Measurements from ENCODE around the gene CPNE8.
A peak's percentile ranks its signal among the peaks of the same experiment; 100 is the strongest.

Gene CPNE8

DNA sequence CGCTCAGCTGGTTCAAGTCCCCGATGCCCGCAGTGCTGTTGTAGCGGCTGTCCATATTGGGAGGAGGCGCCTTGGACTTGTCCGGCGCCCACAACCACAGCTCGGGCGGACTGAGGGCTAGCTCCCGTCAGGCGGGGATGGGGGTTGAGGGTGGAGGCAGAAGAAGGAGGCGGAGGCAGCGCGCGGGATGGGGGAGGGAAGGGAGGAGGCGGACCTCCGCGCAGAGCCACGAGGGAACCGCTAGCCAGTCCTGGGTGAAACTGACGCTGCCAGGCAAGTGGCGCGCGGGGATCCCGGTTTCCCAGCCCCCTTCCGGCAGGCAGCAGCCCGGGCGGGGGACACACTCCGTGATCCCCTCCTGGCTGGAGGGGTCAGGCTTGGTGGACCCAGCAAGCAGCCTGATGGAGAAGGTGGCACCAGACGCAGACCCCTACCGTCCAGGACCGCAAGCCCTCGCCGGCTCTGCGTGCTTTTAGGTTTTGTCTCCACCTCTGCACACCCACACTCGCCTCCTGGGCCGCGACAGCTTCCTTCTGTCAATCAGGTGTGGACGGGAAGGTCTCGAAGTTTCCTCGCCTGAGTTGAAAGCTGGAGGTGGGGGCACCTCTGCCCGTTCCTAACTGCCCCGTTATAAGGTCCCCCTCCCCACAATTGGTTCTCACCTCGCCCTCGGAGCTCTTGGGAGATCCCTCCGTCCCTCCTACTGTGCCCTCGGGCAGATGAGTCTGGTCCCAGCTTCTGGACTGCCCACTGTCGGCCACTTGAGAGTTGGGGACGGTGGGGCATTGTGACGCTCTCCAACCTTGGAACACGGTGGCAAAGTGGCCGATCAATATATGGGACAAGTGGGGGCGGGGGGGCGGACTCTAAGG, at the start of gene CPNE8:
Gene CPNE8 (minus strand): TSS at position 112 of the 872 bp plus-strand sequence. CDS start 57 bp downstream, at position 55.
- peak; percentile 69 for DNase-seq

- DNase-seq: no peak
Measured at GRCh38 chr12:38954238-38954873, 49.0 kb upstream of the CPNE8 start.

GRCh38 chr12:38949363-38949762, 44.0 kb upstream of the CPNE8 start:
- no peak for DNase-seq

- no peak for DNase-seq
Measured at GRCh38 chr12:38934686-38935085, 29.3 kb upstream of the CPNE8 start.

- no peak for DNase-seq
Measured at GRCh38 chr12:38934078-38934584, 28.7 kb upstream of the CPNE8 start.

DNA sequence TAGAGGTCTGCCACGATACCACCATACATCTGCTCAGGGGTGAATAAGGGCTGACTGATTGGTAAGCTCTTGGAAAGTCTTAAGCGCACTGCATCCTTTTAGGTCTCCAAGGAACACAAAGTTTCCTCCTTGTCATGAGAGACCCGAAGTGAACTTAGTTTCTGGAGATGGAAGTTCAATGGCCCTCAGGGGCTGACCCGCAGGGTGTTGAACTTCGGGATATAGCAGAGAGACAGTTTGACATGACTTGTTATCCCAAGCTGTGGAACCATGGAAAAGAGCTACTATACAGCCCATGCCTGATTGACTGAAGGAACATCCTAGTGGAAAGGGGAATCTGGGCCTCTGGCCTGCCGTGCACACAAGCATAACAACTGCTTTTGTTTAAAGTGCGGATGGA, 26.9 kb upstream of the CPNE8 start:
- no peak for DNase-seq

DNA sequence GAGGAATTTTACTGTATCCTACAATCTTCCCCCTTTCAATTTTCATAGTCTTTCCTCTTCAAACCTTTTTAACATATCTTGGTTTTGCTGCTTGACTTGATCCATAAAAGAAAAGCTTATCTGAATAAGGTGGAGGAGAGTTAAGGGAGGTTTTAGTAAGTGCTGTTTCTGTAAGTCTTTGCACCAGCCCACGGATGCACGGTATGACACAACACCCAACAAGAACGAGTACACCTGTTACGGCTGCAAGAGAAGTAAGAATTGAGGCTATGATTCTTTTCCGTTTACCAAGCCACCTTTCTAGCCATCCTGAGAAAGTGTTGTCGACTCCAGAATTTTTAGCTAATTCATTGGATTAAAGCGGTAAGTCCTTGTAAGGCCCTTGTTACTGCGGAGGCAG, 26.1 kb upstream of the CPNE8 start:
- no peak for DNase-seq

DNA sequence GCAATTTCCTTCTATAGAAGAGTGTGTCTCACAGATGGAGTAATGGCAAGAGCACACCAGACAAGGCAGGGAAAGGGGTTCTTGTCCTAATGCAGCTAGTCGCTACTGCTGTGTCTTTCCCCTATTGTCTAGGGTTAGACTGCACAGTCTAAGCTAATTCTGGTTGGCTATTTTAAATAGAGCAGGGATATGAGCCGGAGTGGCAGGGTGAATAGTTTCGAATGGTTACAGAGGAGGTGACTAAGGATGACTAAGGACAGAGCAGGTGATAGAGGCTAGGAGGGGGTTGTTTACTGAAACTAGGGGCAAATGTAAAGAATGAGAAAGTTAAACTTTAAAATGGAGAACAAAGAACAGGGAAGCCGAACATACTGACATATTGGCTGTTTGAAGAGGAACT, 25.6 kb upstream of the CPNE8 start:
- no peak for DNase-seq

- DNase-seq: no peak
Measured at GRCh38 chr12:38926501-38926900, 21.1 kb upstream of the CPNE8 start.

GRCh38 chr12:38921025-38921677, 15.8 kb upstream of the CPNE8 start:
- DNase-seq: no peak

DNA sequence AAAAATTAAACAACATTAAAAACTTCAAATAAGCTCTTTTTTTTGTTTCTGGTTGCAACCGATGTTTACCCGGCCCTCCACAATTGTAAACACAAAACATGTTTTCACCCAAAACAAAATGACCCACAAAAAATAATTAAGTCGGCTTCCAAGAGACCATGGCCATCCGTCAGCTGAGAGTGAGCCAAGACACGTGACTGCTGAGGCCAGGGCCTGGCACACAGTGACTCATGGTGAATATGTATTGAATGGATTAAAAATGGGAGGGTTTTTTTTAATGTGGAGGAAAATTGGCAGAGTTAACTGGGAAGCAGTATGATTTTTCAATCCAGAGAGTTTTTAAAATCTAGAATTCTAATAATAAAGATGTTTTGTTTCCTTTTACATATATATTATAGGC, 13.8 kb upstream of the CPNE8 start:
- DNase-seq: no peak

GRCh38 chr12:38915429-38916182, 10.2 kb upstream of the CPNE8 start:
- DNase-seq: no peak

GRCh38 chr12:38912116-38912515, 6.7 kb upstream of the CPNE8 start:
- no peak for DNase-seq

DNA sequence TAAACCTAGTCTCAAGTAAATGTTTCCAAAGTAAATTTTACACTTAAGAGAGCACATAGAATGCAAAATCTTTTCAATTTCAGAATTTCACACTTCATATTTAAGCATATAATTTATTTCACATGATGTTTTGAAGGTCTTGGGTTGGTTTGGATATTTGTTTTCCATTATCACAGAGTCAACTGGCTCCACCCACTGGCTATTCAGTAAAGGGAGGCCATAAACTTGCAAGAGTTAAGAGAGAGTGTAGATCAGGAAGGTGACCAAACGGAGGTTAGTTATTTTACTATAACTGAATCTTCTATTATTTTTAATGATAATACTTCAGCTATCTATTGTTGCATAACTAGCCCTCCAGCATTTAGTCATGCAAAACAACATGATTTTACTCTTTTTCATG, 6.2 kb upstream of the CPNE8 start:
- DNase-seq: no peak

GRCh38 chr12:38907201-38907923, 2.0 kb upstream of the CPNE8 start:
- DNase-seq: no peak

GRCh38 chr12:38906482-38907200, 1.2 kb upstream of the CPNE8 start:
- peak; percentile 82 for DNase-seq

- peak; percentile 66 for DNase-seq
Measured at GRCh38 chr12:38904537-38905479, 583 bp downstream of the CPNE8 start.

- DNase-seq: no peak
Measured at GRCh38 chr12:38903596-38903995, 1.8 kb downstream of the CPNE8 start.

GRCh38 chr12:38898001-38898684, 7.2 kb downstream of the CPNE8 start:
- no peak for DNase-seq

DNA sequence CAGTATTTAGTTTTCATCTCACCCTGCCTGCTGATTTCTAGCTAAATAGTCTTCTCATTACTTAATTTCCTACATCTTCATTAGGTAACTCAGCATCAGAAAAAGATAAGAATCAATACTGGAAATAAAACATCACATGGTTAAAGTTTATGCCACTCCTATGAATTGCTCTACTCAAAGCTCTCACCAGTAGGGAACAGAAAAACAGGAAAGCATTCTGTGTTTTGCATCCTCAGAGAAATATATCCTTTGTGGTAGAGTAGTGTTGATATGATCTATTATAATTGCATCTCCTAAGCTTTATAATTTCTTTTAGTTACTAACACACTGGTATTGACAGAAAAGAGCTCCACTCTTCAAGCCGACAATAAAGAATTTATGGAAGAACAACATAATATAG, 9.9 kb downstream of the CPNE8 start:
- DNase-seq: no peak

Data from activated CD8-positive, alpha-beta memory T cell treated with anti-CD3 and anti-CD28 coated beads, Interleukin-2, amount 50 U/mL, for 48 hours (primary cell).